Vagina (tissue), 2 donors: ENCODE results near the gene TENM4.

Experiments used
- CTCF ChIP-seq, 3 experiments: fragments of 450-650 bp in 2 of 3; fragments of 200-600 bp in 1 of 3; sonication (generic) in 1 of 3; IDR thresholded peaks; one replicate each; pipeline ENCODE4 v1.5.1; 2017 to 2019; ENCODE audit warnings: antibody characterized with exemption in 3 of 3, mild to moderate bottlenecking in 2 of 3, moderate library complexity in 2 of 3
- POLR2A ChIP-seq, 2 donors: fragments of 450-650 bp; IDR thresholded peaks; one replicate each; pipeline ENCODE4 v1.6.1; 2017; ENCODE audit warnings: antibody characterized with exemption in 2 of 2, mild to moderate bottlenecking in 2 of 2, moderate library complexity in 2 of 2
- POLR2AphosphoS5 ChIP-seq, 2 donors: sonication (generic); formaldehyde crosslinking; IDR thresholded peaks; one replicate each; pipeline ENCODE4 v1.9.0; 2017; ENCODE audit warnings: antibody characterized with exemption in 2 of 2, mild to moderate bottlenecking in 2 of 2, low read depth in 1 of 2; ENCODE audit not compliant: insufficient read depth in 1 of 2

DNA sequence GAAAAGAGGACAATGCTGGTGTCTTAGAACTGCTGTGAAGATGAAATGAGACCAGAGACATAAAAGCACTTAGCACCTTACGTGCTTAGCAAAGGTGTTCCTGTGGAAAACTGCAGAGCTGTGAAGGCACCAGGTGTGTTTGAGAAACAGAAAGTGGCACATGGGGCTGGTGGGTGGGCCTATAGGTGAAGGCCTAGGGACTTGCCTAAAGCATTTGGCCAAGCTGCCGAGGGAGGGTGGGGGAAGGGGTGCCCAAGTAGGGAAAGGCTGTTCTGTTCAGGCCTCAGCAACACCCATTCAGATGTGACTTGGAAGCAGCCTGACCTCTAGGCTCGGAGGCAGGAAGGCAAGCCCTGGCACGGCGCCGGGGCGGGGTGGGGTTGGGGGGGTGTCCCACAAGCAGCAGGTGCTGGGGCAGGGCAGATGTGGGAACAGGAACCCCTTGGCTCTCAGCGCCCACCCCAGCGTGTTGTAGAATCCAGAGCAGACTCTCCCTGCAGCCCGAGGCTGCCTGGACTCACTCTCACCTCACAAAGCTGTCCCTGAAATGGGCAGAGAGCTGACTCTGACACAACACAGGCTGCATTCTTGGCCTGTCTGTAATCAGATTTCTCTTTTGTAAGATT is 499.5 kb downstream of the TENM4 start:
- TF ChIP-seq CTCF (IDR thresholded peaks at IDR 0.05) (no peak), POLR2A (IDR thresholded peaks at IDR 0.05) (no peak), POLR2AphosphoS5 (IDR thresholded peaks at IDR 0.05; ENCODE audit: insufficient read depth in 1 of 2, low read depth in 1 of 2) (no peak)
